ENCODE data around the gene PGAP2. TPM values are rescaled to one million over a fixed set of nuclear protein-coding genes. Genes with fewer than 3 reads are reported as not detected.

Gene PGAP2
- polyA plus RNA-seq, 2 of the 4 experiments (the other 2 are of a cell fraction): 32.4 to 35.2 TPM

DNA sequence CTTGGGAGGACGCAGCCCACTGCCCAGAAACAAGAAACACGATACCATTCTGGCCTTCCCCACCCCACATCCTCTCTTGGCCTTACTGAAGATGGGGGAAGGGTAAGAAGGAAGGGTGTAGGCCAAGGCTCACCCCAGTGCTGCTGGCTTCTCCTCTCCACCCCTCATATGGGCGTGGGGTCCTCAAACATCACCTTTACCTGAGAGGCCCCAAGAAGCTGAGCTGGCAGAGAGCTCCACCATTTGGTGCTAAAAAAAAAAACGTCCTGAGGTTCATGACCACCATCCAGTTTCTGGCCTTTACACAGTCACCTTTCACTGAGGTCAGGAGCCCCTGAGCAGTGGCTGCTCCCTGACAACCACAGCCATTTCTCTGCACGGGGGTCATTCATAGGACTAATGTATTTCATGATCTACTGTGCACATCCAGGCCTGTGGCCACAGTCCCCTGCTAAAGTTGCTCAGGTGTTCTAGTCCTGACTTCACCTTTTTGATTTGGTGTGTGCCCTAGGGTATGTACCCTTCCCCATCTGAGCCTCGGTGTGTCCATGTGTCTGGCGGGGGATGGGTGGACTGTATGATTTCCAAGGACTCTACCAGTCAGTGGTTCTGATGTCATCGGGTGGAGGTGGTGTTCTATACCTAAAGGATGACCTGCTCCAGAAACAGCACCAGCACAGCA, 17.3 kb downstream of the PGAP2 start:
- TF ChIP-seq PBX3 (IDR thresholded peaks at IDR 0.05): no peak
- TF ChIP-seq, protein P1, sequence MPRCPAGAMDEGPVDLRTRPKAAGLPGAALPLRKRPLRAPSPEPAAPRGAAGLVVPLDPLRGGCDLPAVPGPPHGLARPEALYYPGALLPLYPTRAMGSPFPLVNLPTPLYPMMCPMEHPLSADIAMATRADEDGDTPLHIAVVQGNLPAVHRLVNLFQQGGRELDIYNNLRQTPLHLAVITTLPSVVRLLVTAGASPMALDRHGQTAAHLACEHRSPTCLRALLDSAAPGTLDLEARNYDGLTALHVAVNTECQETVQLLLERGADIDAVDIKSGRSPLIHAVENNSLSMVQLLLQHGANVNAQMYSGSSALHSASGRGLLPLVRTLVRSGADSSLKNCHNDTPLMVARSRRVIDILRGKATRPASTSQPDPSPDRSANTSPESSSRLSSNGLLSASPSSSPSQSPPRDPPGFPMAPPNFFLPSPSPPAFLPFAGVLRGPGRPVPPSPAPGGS (IDR thresholded peaks at IDR 0.05): 0 out of 3 replicates have a peak, but pooled peaks have one; percentile 21
- no peak for TF ChIP-seq HES2 (IDR thresholded peaks at IDR 0.05)
- 0 out of 5 replicates have a peak, but pooled peaks of 1 of the 2 experiments have one; percentile 7 for TF ChIP-seq JUN (IDR thresholded peaks at IDR 0.05)
- no peak for FAIRE-seq

GRCh38 chr11:3826721-3827120, 18.4 kb downstream of the PGAP2 start:
- Histone ChIP-seq H3K27ac (no peak overlapping the region), H3K4me1 (peaks cover 6% of the 10 kb centered on the region; the same call in 1 of the 3 replicates), H3K4me3 (no peak overlapping the region), H3K4me2 (no peak overlapping the region), H3K9me3 (no peaks in the 10 kb centered on the region)
- ATAC-seq (no peak), FAIRE-seq (no peak), DNase-seq (ENCODE audit: low read depth in 1 of 2, low spot score in 1 of 2) (no peak)
- WGBS (ENCODE audit: missing lambda C conversion rate): 95% methylated on average over 3 of the region's 3 CpGs
- POLR2A ChIA-PET: interaction anchor here (1.0 kb wide), 1 partner anchor 29 kb away, joined by 3 read pairs; no protein-coding TSS in a partner anchor
- 0 out of 2 replicates have a peak, but pooled peaks have one; percentile 31 for TF ChIP-seq POLR2AphosphoS2 (conservative IDR thresholded peaks at IDR 0.05; ENCODE audit: low read length)
- no peak for TF ChIP-seq NFE2L2 (conservative IDR thresholded peaks at IDR 0.05; ENCODE audit: low read length)
- CTCF ChIA-PET: interaction anchor here (1.1 to 1.4 kb wide), 2 partner anchors 28 to 246 kb away, joined by 3 to 8 read pairs; partner anchors contain the start of gene STIM1

More for the DNA sequence above, 17.3 kb downstream of the PGAP2 start:
- ATAC-seq: no peak; a peak in 1 of 6 replicates
- no peak for DNase-seq (ENCODE audit: low read depth in 1 of 2, low spot score in 1 of 2)
- CTCF ChIA-PET: interaction anchor here (0.8 to 1.4 kb wide), 10 partner anchors 8 to 181 kb away, joined by 3 to 9 read pairs (median 5); partner anchors contain the start of genes RHOG and STIM1
- Histone ChIP-seq H3K9me3 (no peaks in the 10 kb centered on the region), H3K4me2 (no peak overlapping the region), H3K27ac (no peak overlapping the region), H3K4me3 (no peak overlapping the region), H3K4me1 (peaks cover 6% of the 10 kb centered on the region; the same call in 1 of the 3 replicates)
- WGBS (ENCODE audit: missing lambda C conversion rate): 79% methylated on average over 8 of the region's 8 CpGs
- POLR2A ChIA-PET: interaction anchor here (0.6 to 0.9 kb wide), 2 partner anchors 28 to 45 kb away, joined by 3 to 9 read pairs; no protein-coding TSS in a partner anchor

GRCh38 chr11:3827434-3828186, 19.2 kb downstream of the PGAP2 start:
- Histone ChIP-seq H3K9me3 (no peaks in the 10 kb centered on the region), H3K27ac (no peak overlapping the region), H3K4me3 (no peak overlapping the region), H3K4me2 (no peak overlapping the region), H3K4me1 (peaks cover 6% of the 10 kb centered on the region; the same call in 1 of the 3 replicates)
- ChIA-PET CTCF (interaction anchor here (1.1 to 1.4 kb wide), 4 partner anchors 14 to 245 kb away, joined by 3 to 8 read pairs (median 6); partner anchors contain the start of gene STIM1), POLR2A (interaction anchor here (1.0 kb wide), 1 partner anchor 30 kb away, joined by 3 read pairs; no protein-coding TSS in a partner anchor)
- DNase-seq (ENCODE audit: low read depth in 1 of 2, low spot score in 1 of 2) (no peak), FAIRE-seq (no peak), ATAC-seq (no peak)
- 96% methylated on average over 33 of the region's 35 CpGs for WGBS (ENCODE audit: missing lambda C conversion rate)
- TF ChIP-seq SREBF2 (IDR thresholded peaks at IDR 0.05): no peak
- no peak for TF ChIP-seq REST (IDR thresholded peaks at IDR 0.05)
- TF ChIP-seq ATOH8 (CRISPR knock-in tag; IDR thresholded peaks at IDR 0.05; ENCODE audit: low read depth): no peak
- TF ChIP-seq GATA3 (IDR thresholded peaks at IDR 0.05; ENCODE audit: borderline replicate concordance): no peak
- TF ChIP-seq NFE2L2 (conservative IDR thresholded peaks at IDR 0.05; ENCODE audit: low read length): no peak
- no peak for TF ChIP-seq MYC (IDR thresholded peaks at IDR 0.05; ENCODE audit: borderline replicate concordance, low read length)
- no peak for TF ChIP-seq CTCF (IDR thresholded peaks at IDR 0.05)
- TF ChIP-seq SMC3 (IDR thresholded peaks at IDR 0.05): no peak
- TF ChIP-seq TFCP2L1 (CRISPR knock-in tag; IDR thresholded peaks at IDR 0.05): no peak
- TF ChIP-seq CBX8 (IDR thresholded peaks at IDR 0.05): no peak
- TF ChIP-seq CBX2 (IDR thresholded peaks at IDR 0.05; ENCODE audit: borderline replicate concordance, low read depth): no peak

Data from A549 (cell line).